Lower lobe of right lung (tissue), 2 donors: ENCODE results near the gene CFAP210. TPM values are rescaled to one million over a fixed set of nuclear protein-coding genes. Genes with fewer than 3 reads are reported as not detected.

Experiments used
- ATAC-seq, 2 donors: fragments of 200-7000 bp; cut with Tn5 transposase; one replicate each; pipeline ENCODE4 v1.9.1; 2020 to 2022; ENCODE audit warnings: mild to moderate bottlenecking in 2 of 2, moderate library complexity in 2 of 2
- DNase-seq: peaks from one replicate; pipeline ENCODE4 v3.0.0-alpha.2; 2020
- H3K27ac ChIP-seq: fragments of 200-600 bp; one replicate; pipeline ENCODE4 v1.8.0; 2022
- H3K27me3 ChIP-seq: fragments of 200-600 bp; one replicate; pipeline ENCODE4 v1.8.0; 2022; ENCODE audit warnings: low read depth
- H3K36me3 ChIP-seq: fragments of 200-600 bp; one replicate; pipeline ENCODE4 v1.8.0; 2022; ENCODE audit warnings: mild to moderate bottlenecking
- H3K4me1 ChIP-seq: fragments of 200-600 bp; one replicate; pipeline ENCODE4 v1.8.0; 2022
- H3K4me3 ChIP-seq: fragments of 200-600 bp; one replicate; pipeline ENCODE4 v1.8.0; 2022; ENCODE audit warnings: mild to moderate bottlenecking
- H3K9me3 ChIP-seq: fragments of 200-600 bp; one replicate; pipeline ENCODE4 v1.8.0; 2022
- CTCF ChIP-seq: fragments of 200-600 bp; IDR thresholded peaks from one replicate; pipeline ENCODE4 v1.8.0; 2022; ENCODE audit warnings: antibody characterized with exemption, mild to moderate bottlenecking
- intact Hi-C: fragments of 100-400 bp; cut with DNase I; formaldehyde crosslinking; loops from one replicate; pipeline ENCODE4 v1.11.0; 2022
- total RNA-seq: library from RNA; stranded (reverse); fragmentation: NEBNext Ultra II Directional; extraction: Animal tissue kit (Norgen Biotek cat#: 25700); gene quantifications from one replicate; pipeline ENCODE4 v1.2.1, GENCODE V29; 2021
- donor health status: DM: no; HTN: yes; CAD: no; lungs with severe emphysema.

The CFAP210 gene
- total RNA-seq, 1 donor from 2014 or later: 0.95 TPM

- Histone ChIP-seq H3K27me3 (no peaks in the 10 kb centered on the region), H3K36me3 (no peaks in the 10 kb centered on the region), H3K4me1 (peaks cover 22% of the 10 kb centered on the region), H3K4me3 (peak overlapping the region; percentile 47), H3K9me3 (no peaks in the 10 kb centered on the region), H3K27ac (no peak overlapping the region)
- no peak for TF ChIP-seq CTCF
- no peak for DNase-seq
- peak; percentile 6 to 31 for ATAC-seq
- intact Hi-C loops: no loop called here
These were observed 22.2 kb upstream of the CFAP210 start for GRCh38 chr2:169716238-169716886.

GRCh38 chr2:169715379-169716237 lies 21.4 kb upstream of the CFAP210 start:
- H3K4me1 ChIP-seq: peaks cover 22% of the 10 kb centered on the region
- intact Hi-C loops: no loop called here
- peak; percentile 51 for DNase-seq
- no peaks in the 10 kb centered on the region for H3K27me3 ChIP-seq
- H3K27ac ChIP-seq: peak overlapping the region; percentile 24
- no peaks in the 10 kb centered on the region for H3K9me3 ChIP-seq
- ATAC-seq: peak; percentile 84 to 86
- H3K4me3 ChIP-seq: peak overlapping the region; percentile 47
- no peak for TF ChIP-seq CTCF
- no peaks in the 10 kb centered on the region for H3K36me3 ChIP-seq

GRCh38 chr2:169714699-169715098 lies 20.5 kb upstream of the CFAP210 start:
- intact Hi-C loops: no loop called here
- no peak for ATAC-seq
- Histone ChIP-seq H3K36me3 (no peaks in the 10 kb centered on the region), H3K27ac (no peak overlapping the region), H3K4me1 (peaks cover 25% of the 10 kb centered on the region), H3K27me3 (no peaks in the 10 kb centered on the region), H3K4me3 (no peak overlapping the region), H3K9me3 (no peaks in the 10 kb centered on the region)
- TF ChIP-seq CTCF: no peak
- no peak for DNase-seq

- TF ChIP-seq CTCF: no peak
- H3K36me3 ChIP-seq: no peaks in the 10 kb centered on the region
- H3K27me3 ChIP-seq: no peaks in the 10 kb centered on the region
- H3K4me1 ChIP-seq: peaks cover 27% of the 10 kb centered on the region
- no peak overlapping the region for H3K4me3 ChIP-seq
- intact Hi-C loops: no loop called here
- H3K9me3 ChIP-seq: no peaks in the 10 kb centered on the region
- H3K27ac ChIP-seq: no peak overlapping the region
- no peak for DNase-seq
- no peak for ATAC-seq
These were observed 19.1 kb upstream of the CFAP210 start for GRCh38 chr2:169713331-169713730.

- no peak for TF ChIP-seq CTCF
- intact Hi-C loops: no loop called here
- Histone ChIP-seq H3K27me3 (no peaks in the 10 kb centered on the region), H3K4me3 (no peak overlapping the region), H3K4me1 (peaks cover 27% of the 10 kb centered on the region), H3K27ac (no peak overlapping the region), H3K36me3 (no peaks in the 10 kb centered on the region), H3K9me3 (no peaks in the 10 kb centered on the region)
- DNase-seq (no peak), ATAC-seq (no peak)
These were observed 18.6 kb upstream of the CFAP210 start for GRCh38 chr2:169712791-169713227.
